HepG2 (cell line): ENCODE results near the gene SNRPF. TPM values are rescaled to one million over a fixed set of nuclear protein-coding genes. Genes with fewer than 3 reads are reported as not detected.

ENCODE experiments used
- ATAC-seq: fragments of 200-7000 bp; cut with Tn5 transposase; 3 replicates; pipeline ENCODE4 v1.9.1; 2020; ENCODE audit warnings: mild to moderate bottlenecking, moderate library complexity
- BruUV-seq: library from RNA; stranded (reverse); fragments of 400-500 nt; replicated peaks from 2 replicates; lab custom pipeline; 2021; lab: Mats Ljungman, UMichigan
- CTCF ChIA-PET: fragments of 300-600 bp; formaldehyde crosslinking; extraction: SDS; loops from one replicate; lab custom pipeline; 2021; ENCODE audit warnings: low total read pairs, inconsistent platforms, low intra/inter-chr PET ratio; lab: Yijun Ruan, JAX
- POLR2A ChIA-PET: fragments of 350-600 bp; sonication (Branson Sonifier 250); formaldehyde crosslinking; loops from one replicate; lab custom pipeline; 2020; ENCODE audit warnings: antibody characterized with exemption, inconsistent platforms; lab: Yijun Ruan, JAX
- DNase-seq: peaks from one replicate; pipeline ENCODE4 v3.0.0-alpha.2; 2015; ENCODE audit warnings: low spot score
- FAIRE-seq: peaks from 3 replicates; lab custom pipeline; 2011; peaks lifted over from hg19 to GRCh38; lab: Jason Lieb, UNC
- H2AFZ ChIP-seq: one replicate; pipeline ENCODE4 v1.6.1; 2011; ENCODE audit warnings: low read length, inconsistent platforms
- H3K27ac ChIP-seq: fragments of 300-600 bp; 3 replicates; pipeline ENCODE4 v1.8.0; 2011; ENCODE audit warnings: mixed run types, mild to moderate bottlenecking, mixed read lengths, low read length, inconsistent platforms; ENCODE audit not compliant: insufficient read depth; ENCODE audit errors: extremely low read length
- H3K27me3 ChIP-seq, 2 experiments: fragments of 200-600 bp in 1 of 2; 2 replicates in 1 of 2; 3 replicates in 1 of 2; pipeline versions ENCODE4 v1.6.0 to v1.8.0; 2011; ENCODE audit warnings: low read length in 2 of 2, mild to moderate bottlenecking in 2 of 2, moderate library complexity in 2 of 2, inconsistent platforms in 1 of 2; ENCODE audit not compliant: insufficient read depth in 2 of 2, control insufficient read depth in 1 of 2
- H3K36me3 ChIP-seq, 2 experiments: fragments of 200-600 bp in 1 of 2; replicated peaks in 1 of 2; 2 replicates in 1 of 2; 3 replicates in 1 of 2; pipeline versions ENCODE4 v1.5.1 to v1.8.0; 2011; ENCODE audit warnings: low read length in 2 of 2, inconsistent platforms in 1 of 2; ENCODE audit not compliant: insufficient read depth in 2 of 2, control insufficient read depth in 1 of 2
- H3K4me1 ChIP-seq: 2 replicates; pipeline ENCODE4 v1.5.1; 2012; ENCODE audit warnings: low read length, inconsistent platforms; ENCODE audit not compliant: insufficient read depth
- H3K4me2 ChIP-seq: 2 replicates; pipeline ENCODE4 v1.6.0; 2011; ENCODE audit warnings: low read depth, low read length, inconsistent platforms
- H3K4me3 ChIP-seq, 3 experiments: fragments of 200-600 bp in 1 of 3; sonication (generic), shearing (Covaris generic) in 1 of 3; replicated peaks in 1 of 3; 2 replicates each; pipeline ENCODE4 v1.5.1; 2011 to 2016; ENCODE audit warnings: low read length in 3 of 3, inconsistent platforms in 2 of 3, low read depth in 2 of 3, mild to moderate bottlenecking in 2 of 3, control low read depth in 1 of 3, mixed read lengths in 1 of 3; ENCODE audit not compliant: insufficient read depth in 1 of 3
- H3K79me2 ChIP-seq: one replicate; pipeline ENCODE4 v1.6.1; 2011; ENCODE audit warnings: low read length, inconsistent platforms; ENCODE audit not compliant: insufficient read depth
- H3K9ac ChIP-seq: 2 replicates; pipeline ENCODE4 v1.6.0; 2011; ENCODE audit warnings: mild to moderate bottlenecking, low read depth, low read length, inconsistent platforms; ENCODE audit not compliant: insufficient read depth
- H3K9me3 ChIP-seq: 2 replicates; pipeline ENCODE4 v1.5.1; 2012; ENCODE audit warnings: mild to moderate bottlenecking, low read length
- H4K20me1 ChIP-seq: 2 replicates; pipeline ENCODE4 v1.6.0; 2011; ENCODE audit warnings: inconsistent platforms, mild to moderate bottlenecking, low read length, moderate library complexity; ENCODE audit not compliant: insufficient read depth
- CCAR2 ChIP-seq: fragments of 200-400 bp; formaldehyde crosslinking; optimal IDR thresholded peaks from 2 replicates; pipeline ENCODE3; 2018; ENCODE audit warnings: low read depth, mild to moderate bottlenecking, low read length, moderate library complexity
- MATR3 ChIP-seq: sonication (generic); formaldehyde crosslinking; IDR thresholded peaks from 2 replicates; pipeline ENCODE4 v1.4.0; 2020; ENCODE audit warnings: missing genetic modification reagents
- MTA1 ChIP-seq: sonication (generic); formaldehyde crosslinking; IDR thresholded peaks from 2 replicates; pipeline ENCODE4 v1.4.0; 2020; ENCODE audit warnings: missing genetic modification reagents, mild to moderate bottlenecking, borderline replicate concordance
- POLR2AphosphoS5 ChIP-seq: IDR thresholded peaks from 2 replicates; pipeline ENCODE4 v1.6.1; 2012; ENCODE audit warnings: low read depth, low read length
- PRPF4 ChIP-seq: fragments of 200-400 bp; formaldehyde crosslinking; IDR thresholded peaks from 2 replicates; pipeline ENCODE4 v1.6.1; 2016; ENCODE audit warnings: low read length, low read depth; ENCODE audit not compliant: poor library complexity, severe bottlenecking
- SCMH1 ChIP-seq: sonication (generic); formaldehyde crosslinking; IDR thresholded peaks from 2 replicates; pipeline ENCODE4 v1.9.0; 2021; ENCODE audit warnings: missing genetic modification reagents, mild to moderate bottlenecking, borderline replicate concordance
- SOX13 ChIP-seq, 3 experiments: fragments of 450-650 bp in 1 of 3; sonication (generic) in 1 of 3; formaldehyde crosslinking in 1 of 3; IDR thresholded peaks in 2 of 3; conservative IDR thresholded peaks in 1 of 3; 2 replicates each; pipeline versions ENCODE4 v1.5.0 to v1.6.1; 2016 to 2020; ENCODE audit warnings: antibody characterized with exemption in 1 of 3, mild to moderate bottlenecking in 1 of 3, missing compliant biosample characterization in 1 of 3, missing genetic modification reagents in 1 of 3, moderate library complexity in 1 of 3
- ZNF615 ChIP-seq: sonication (generic); formaldehyde crosslinking; IDR thresholded peaks from 2 replicates; pipeline ENCODE4 v1.5.0; 2020; ENCODE audit warnings: mild to moderate bottlenecking, missing genetic modification reagents, borderline replicate concordance
- ZNF724P ChIP-seq: sonication (generic); formaldehyde crosslinking; IDR thresholded peaks from 2 replicates; pipeline ENCODE4 v1.8.0; 2022; ENCODE audit warnings: missing genetic modification reagents, borderline replicate concordance
- ZNF780A ChIP-seq: sonication (generic); formaldehyde crosslinking; IDR thresholded peaks from 2 replicates; pipeline ENCODE4 v1.8.0; 2022; ENCODE audit warnings: mild to moderate bottlenecking, missing genetic modification reagents, moderate library complexity
- WGBS: methylation state at CpG from one replicate; pipeline ENCODE4 v1.1.6; 2017; ENCODE audit warnings: low lambda C conversion rate; 5-methylcytosine and 5-hydroxymethylcytosine counted together
- in situ Hi-C: cut with HindIII; loops from 2 replicates; pipeline ENCODE4 v1.10.0; 2017; ENCODE audit warnings: low pct_unique_long_range_greater_than_20kb; ENCODE audit not compliant: extremely low pct_ligation_motif_present
- intact Hi-C: fragments of 100-400 bp; cut with micrococcal nuclease; formaldehyde crosslinking; loops from one replicate; pipeline ENCODE4 v1.10.0; 2022; ENCODE audit not compliant: unreplicated experiment
- polyA plus RNA-seq, 8 experiments: library from polyadenylated mRNA; depleted of rRNA in 3 of 8; stranded (reverse) in 7 of 8; unstranded in 1 of 8; fragments of >200 nt; fragmentation: Illumina TruSeq in 4 of 8; extraction: Trizol in 4 of 8; gene quantifications; 2 replicates each; pipeline versions ENCODE4 v1.2.1 to v1.2.3, GENCODE V29; 2011 to 2016; ENCODE audit warnings: low read depth in 4 of 8, missing spikeins in 1 of 8, mixed read lengths in 1 of 8; ENCODE audit not compliant: insufficient read depth in 1 of 8
- total RNA-seq, 5 experiments: library from RNA; depleted of rRNA; stranded (reverse); fragments of >200 nt; fragmentation: Illumina TruSeq; extraction: Trizol; gene quantifications; 2 replicates each; pipeline ENCODE4 v1.2.3, GENCODE V29; 2016; ENCODE audit warnings: low read depth in 1 of 5

SNRPF gene
- total and polyA plus RNA-seq, 2 of the 13 experiments (the other 11 are each of a cell fraction or from before 2014, with no cell fraction given), result 31.7 to 77.2 TPM

GRCh38 chr12:95890958-95891357, 32.2 kb downstream of the SNRPF start:
- FAIRE-seq, result no peak
- Histone ChIP-seq H3K27me3 (no peaks in the 10 kb centered on the region; a peak in 1 of 5 replicates), H4K20me1 (no peaks in the 10 kb centered on the region)
- in situ Hi-C loops, result no loop called here
- 16% methylated on average over 3 of the region's 3 CpGs for WGBS
- POLR2A ChIA-PET, result no interaction called here
- TF ChIP-seq ZNF615 (CRISPR knock-in tag) (no peak), MTA1 (CRISPR knock-in tag) (no peak), ZNF780A (CRISPR knock-in tag) (no peak), POLR2AphosphoS5 (no peak)
- TF ChIP-seq, all 625 proteins: peak for 0
- H3K36me3 ChIP-seq, result no peaks in the 10 kb centered on the region
- H3K9me3 ChIP-seq, result no peaks in the 10 kb centered on the region
- H3K4me2 ChIP-seq, result no peak overlapping the region
- H3K9ac ChIP-seq, result no peak overlapping the region
- BruUV-seq, result no TSS peak
- intact Hi-C loops, result no loop called here
- CTCF ChIA-PET, result no interaction called here
- no peaks in the 10 kb centered on the region for H3K4me1 ChIP-seq
- H2AFZ ChIP-seq, result no peak overlapping the region
- H3K79me2 ChIP-seq, result no peaks in the 10 kb centered on the region
- H3K4me3 ChIP-seq, result no peak overlapping the region
- DNase-seq (no peak), ATAC-seq (no peak)
- H3K27ac ChIP-seq, result no peak overlapping the region

- ATAC-seq, result no peak
- Histone ChIP-seq H3K9me3 (no peaks in the 10 kb centered on the region), H3K27ac (no peak overlapping the region), H3K4me1 (no peaks in the 10 kb centered on the region), H3K27me3 (no peaks in the 10 kb centered on the region; a peak in 1 of 5 replicates), H3K9ac (no peak overlapping the region), H3K36me3 (no peaks in the 10 kb centered on the region), H2AFZ (no peak overlapping the region), H4K20me1 (no peaks in the 10 kb centered on the region), H3K4me3 (no peak overlapping the region), H3K4me2 (no peak overlapping the region), H3K79me2 (no peaks in the 10 kb centered on the region)
- TF ChIP-seq ZNF724P (CRISPR knock-in tag) (no peak), MATR3 (CRISPR knock-in tag) (no peak), SCMH1 (CRISPR knock-in tag) (no peak), CCAR2 (no peak), PRPF4 (no peak), SOX13 (IDR thresholded peaks at IDR 0.05) (no peak), SOX13 (CRISPR knock-in tag; conservative IDR thresholded peaks at IDR 0.05 in 1 of 2, IDR thresholded peaks at IDR 0.05 in 1 of 2) (no peak)
- POLR2A ChIA-PET, result no interaction called here
- FAIRE-seq, result no peak
- CTCF ChIA-PET, result no interaction called here
- in situ Hi-C loops (no loop called here), intact Hi-C loops (no loop called here)
- no TSS peak for BruUV-seq
- 13% methylated on average over 4 of the region's 4 CpGs for WGBS
- DNase-seq, result no peak
These were observed 38.1 kb downstream of the SNRPF start for GRCh38 chr12:95896846-95897245.
